Astrocyte of the cerebellum (primary cell): ENCODE measurements around the gene DMXL2.

Source experiments
- DNase-seq: peaks from one replicate; pipeline ENCODE4 v3.0.0-alpha.2; 2011; ENCODE audit warnings: low read depth
- H3K4me3 ChIP-seq: 2 replicates; pipeline ENCODE4 v1.5.1; 2011; ENCODE audit warnings: mild to moderate bottlenecking, low read depth, low read length, moderate library complexity
- in situ Hi-C: cut with HindIII; loops from 2 replicates; pipeline ENCODE4 v1.10.0; 2017; ENCODE audit warnings: low sequenced_read_pairs
- TF ChIP-seq, protein P1 (sequence below): IDR thresholded peaks from 2 replicates; pipeline ENCODE4 v1.5.1; 2012; ENCODE audit warnings: low read length, low read depth, moderate library complexity, mild to moderate bottlenecking; ENCODE audit errors: missing control alignments

The DMXL2 gene

DNA sequence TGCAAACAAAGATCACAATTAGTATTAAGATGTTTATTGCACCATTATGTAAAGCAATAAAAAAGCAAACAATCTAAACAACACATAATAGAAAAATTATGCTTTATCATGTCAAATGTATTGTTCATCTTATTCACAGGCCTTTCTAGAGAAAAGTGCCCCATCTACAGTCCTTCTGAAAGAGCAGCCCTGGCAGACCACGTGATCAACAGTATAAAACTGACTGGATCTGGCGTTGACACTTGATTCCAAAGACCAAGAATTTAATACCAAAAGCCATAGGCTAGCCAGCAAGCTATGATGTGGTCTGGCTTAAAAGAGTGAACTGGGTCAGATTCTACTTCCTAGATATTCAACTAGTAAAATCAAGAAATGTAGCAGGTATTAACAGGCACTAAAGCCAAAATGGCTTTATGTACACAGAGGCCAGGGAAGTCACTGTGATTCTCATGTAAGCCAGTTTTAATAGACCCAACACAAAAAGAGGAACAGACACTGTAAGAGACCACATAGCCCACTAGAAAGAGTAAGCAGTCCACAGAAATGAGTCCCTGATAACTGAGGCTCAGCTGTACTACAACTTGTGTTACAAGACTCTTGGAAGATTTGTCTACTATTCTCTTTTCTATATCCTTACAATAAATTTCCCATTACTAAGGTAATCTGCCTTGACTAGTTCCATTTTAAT is 32.5 kb downstream of the DMXL2 start:
- H3K4me3 ChIP-seq = no peak overlapping the region
- TF ChIP-seq, protein P1, sequence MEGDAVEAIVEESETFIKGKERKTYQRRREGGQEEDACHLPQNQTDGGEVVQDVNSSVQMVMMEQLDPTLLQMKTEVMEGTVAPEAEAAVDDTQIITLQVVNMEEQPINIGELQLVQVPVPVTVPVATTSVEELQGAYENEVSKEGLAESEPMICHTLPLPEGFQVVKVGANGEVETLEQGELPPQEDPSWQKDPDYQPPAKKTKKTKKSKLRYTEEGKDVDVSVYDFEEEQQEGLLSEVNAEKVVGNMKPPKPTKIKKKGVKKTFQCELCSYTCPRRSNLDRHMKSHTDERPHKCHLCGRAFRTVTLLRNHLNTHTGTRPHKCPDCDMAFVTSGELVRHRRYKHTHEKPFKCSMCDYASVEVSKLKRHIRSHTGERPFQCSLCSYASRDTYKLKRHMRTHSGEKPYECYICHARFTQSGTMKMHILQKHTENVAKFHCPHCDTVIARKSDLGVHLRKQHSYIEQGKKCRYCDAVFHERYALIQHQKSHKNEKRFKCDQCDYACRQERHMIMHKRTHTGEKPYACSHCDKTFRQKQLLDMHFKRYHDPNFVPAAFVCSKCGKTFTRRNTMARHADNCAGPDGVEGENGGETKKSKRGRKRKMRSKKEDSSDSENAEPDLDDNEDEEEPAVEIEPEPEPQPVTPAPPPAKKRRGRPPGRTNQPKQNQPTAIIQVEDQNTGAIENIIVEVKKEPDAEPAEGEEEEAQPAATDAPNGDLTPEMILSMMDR = no peak
- no peak for DNase-seq
- in situ Hi-C loops = no loop called here

DNA sequence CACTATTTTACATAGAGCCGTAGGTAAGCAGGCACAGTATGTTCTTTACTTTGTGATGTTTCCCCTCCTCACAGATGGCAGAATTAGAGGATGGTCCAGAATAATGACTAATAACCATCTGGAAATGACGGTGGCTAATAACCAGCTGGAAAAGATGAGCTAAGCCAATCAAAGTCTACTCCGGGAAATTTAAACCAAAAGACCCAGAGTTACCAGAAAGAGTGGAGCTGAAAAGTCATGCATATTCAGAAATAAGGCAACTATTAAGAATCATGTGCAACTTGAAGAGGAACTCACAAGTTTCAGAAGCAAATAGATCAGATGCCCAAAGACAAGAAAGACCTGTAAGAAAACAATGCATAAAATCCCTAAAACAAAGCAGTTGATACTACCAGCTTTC is 33.6 kb downstream of the DMXL2 start:
- in situ Hi-C loops = no loop called here
- H3K4me3 ChIP-seq = no peak overlapping the region
- TF ChIP-seq, protein P1 = no peak
- DNase-seq = no peak

DNA sequence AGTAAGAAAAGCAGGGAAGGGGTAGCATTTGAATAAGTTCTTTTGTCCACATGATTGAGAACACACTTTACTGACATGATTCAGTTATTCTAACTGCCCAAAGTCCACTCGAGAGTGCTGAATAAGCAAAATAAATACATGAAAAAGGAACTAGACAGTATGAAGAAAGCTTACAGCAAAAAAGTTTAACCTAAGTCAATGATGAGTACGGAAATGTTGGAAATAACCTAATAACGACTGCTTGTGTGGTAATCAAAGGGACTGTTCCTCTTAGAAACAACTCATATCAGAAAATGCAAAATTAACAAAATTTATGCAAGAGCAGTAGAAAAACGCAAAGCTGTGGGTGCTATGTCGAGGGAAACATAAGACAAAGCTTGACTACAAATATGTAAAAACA is 36.6 kb downstream of the DMXL2 start:
- H3K4me3 ChIP-seq = no peak overlapping the region
- in situ Hi-C loops = no loop called here
- TF ChIP-seq, protein P1 = no peak
- DNase-seq = no peak

DNA sequence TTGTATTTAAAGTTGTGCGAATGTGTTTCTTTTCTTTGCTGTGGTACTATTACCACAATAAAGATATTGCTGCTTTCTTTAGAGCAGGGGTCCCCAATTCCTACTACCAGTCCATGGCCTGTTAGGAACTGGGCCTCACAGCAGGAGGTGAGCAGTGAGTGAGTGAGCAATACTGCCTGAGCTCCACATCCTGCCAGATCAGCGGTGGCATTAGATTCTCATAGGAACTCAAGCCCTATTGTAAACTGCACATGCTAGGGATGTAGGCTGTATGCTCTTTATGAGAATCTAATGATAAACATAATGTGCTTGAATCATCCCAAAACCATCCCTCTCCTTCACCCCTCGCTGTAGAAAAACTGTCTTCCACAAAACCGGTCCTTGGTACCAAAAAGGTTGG is 41.6 kb downstream of the DMXL2 start:
- in situ Hi-C loops = no loop called here
- TF ChIP-seq, protein P1 = no peak
- H3K4me3 ChIP-seq = no peak overlapping the region
- DNase-seq = no peak

DNA sequence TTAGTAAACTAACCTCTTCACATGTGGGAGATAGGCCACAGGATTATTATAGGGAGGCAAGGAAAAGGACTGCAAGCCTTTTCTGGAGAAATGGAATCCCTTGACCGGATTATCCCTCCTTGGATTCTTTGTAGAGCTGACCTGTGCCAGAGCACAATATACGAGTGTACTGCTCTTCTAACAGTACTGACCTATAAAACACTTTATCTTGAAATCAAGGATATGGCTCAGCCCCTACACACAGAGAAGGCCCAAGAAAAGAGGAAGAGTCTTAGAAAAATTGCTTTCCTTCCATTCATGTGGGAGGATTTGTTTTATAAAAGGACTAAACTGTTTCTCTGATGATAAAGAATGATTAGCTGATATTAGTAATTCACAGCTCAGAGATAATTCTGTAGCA is 42.2 kb downstream of the DMXL2 start:
- in situ Hi-C loops = no loop called here
- no peak overlapping the region for H3K4me3 ChIP-seq
- TF ChIP-seq, protein P1 = no peak
- no peak for DNase-seq

DNA sequence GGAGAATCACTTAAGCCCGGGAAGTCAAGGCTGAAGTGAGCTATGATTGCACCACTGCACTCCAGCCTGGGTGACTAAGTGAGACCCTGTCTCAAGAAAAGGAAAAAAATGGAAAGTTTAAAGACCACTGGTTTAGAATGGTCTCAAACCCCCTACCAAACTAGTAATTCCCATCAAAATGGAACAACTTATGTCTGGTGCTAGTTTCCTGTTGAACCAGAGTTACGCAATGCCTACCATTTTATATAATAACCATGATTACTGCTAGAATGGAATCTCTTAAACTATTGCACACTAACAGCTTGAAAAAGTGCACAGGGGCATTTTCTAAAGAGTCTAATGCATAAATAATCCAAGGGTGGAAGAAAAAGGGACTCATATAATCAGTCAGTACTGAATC is 43.6 kb downstream of the DMXL2 start:
- no peak overlapping the region for H3K4me3 ChIP-seq
- TF ChIP-seq, protein P1 = no peak
- in situ Hi-C loops = no loop called here
- DNase-seq = no peak
